ENCODE results near the gene NID2.

- TF ChIP-seq CTCF (IDR thresholded peaks at IDR 0.05 in 8 of 11, conservative IDR thresholded peaks at IDR 0.05 in 3 of 11) (no peak), POLR2A (IDR thresholded peaks at IDR 0.05) (no peak), POLR2AphosphoS5 (IDR thresholded peaks at IDR 0.05) (no peak)
These were observed 14.0 kb upstream of the NID2 start for GRCh38 chr14:52082903-52083302.

Data from spleen (tissue), 7 donors.